ENCODE results near the gene AZIN2.

GRCh38 chr1:33119532-33120217 is 38.7 kb downstream of the AZIN2 start:
- TF ChIP-seq EZH2 (IDR thresholded peaks at IDR 0.05; ENCODE audit: insufficient read depth, poor library complexity, severe bottlenecking) (no peak), EZH2phosphoT487 (IDR thresholded peaks at IDR 0.05; ENCODE audit: insufficient read depth, low read depth) (no peak)
